Right atrium auricular region (tissue), 2 donors: ENCODE measurements around the gene MEGF8. TPM values are rescaled to one million over a fixed set of nuclear protein-coding genes. Genes with fewer than 3 reads are reported as not detected.
A peak's percentile ranks its signal among the peaks of the same experiment; 100 is the strongest.

ENCODE experiments used
- DNase-seq: peaks from one replicate; pipeline ENCODE4 v3.0.0-alpha.2; 2019; ENCODE audit warnings: low spot score
- H3K27ac ChIP-seq, 2 donors: fragments of 200-600 bp; sonication (generic); 1 replicate in 1 of 2; 2 replicates in 1 of 2; pipeline ENCODE4 v1.5.1; 2016 to 2019
- H3K27me3 ChIP-seq, 2 donors: fragments of 200-600 bp; sonication (generic); one replicate each; pipeline versions ENCODE4 v1.5.1 to v1.6.0; 2017 to 2019
- H3K36me3 ChIP-seq: fragments of 200-600 bp; sonication (generic); one replicate; pipeline ENCODE4 v1.5.1; 2016
- H3K4me1 ChIP-seq, 2 donors: fragments of 200-600 bp; sonication (generic); one replicate each; pipeline versions ENCODE4 v1.5.1 to v1.6.0; 2017 to 2019
- H3K4me3 ChIP-seq, 2 donors: fragments of 200-600 bp; sonication (generic); 1 replicate in 1 of 2; 2 replicates in 1 of 2; pipeline ENCODE4 v1.5.1; 2017 to 2019; ENCODE audit warnings: mild to moderate bottlenecking in 1 of 2, moderate library complexity in 1 of 2
- H3K9me3 ChIP-seq, 2 donors: fragments of 200-600 bp; sonication (generic); one replicate each; pipeline ENCODE4 v1.5.1; 2019
- CTCF ChIP-seq, 2 donors: fragments of 200-600 bp; sonication (generic); IDR thresholded peaks; one replicate each; pipeline ENCODE4 v1.5.1; 2019; ENCODE audit warnings: antibody characterized with exemption in 2 of 2
- total RNA-seq, 2 donors: library from RNA; depleted of rRNA; stranded (reverse); fragments of >200 nt; gene quantifications; one replicate each; pipeline ENCODE4 v1.1.0, GENCODE V29; 2016

MEGF8 gene
- total RNA-seq, 2 donors from 2014 or later: 24.3 to 31.2 TPM

DNA sequence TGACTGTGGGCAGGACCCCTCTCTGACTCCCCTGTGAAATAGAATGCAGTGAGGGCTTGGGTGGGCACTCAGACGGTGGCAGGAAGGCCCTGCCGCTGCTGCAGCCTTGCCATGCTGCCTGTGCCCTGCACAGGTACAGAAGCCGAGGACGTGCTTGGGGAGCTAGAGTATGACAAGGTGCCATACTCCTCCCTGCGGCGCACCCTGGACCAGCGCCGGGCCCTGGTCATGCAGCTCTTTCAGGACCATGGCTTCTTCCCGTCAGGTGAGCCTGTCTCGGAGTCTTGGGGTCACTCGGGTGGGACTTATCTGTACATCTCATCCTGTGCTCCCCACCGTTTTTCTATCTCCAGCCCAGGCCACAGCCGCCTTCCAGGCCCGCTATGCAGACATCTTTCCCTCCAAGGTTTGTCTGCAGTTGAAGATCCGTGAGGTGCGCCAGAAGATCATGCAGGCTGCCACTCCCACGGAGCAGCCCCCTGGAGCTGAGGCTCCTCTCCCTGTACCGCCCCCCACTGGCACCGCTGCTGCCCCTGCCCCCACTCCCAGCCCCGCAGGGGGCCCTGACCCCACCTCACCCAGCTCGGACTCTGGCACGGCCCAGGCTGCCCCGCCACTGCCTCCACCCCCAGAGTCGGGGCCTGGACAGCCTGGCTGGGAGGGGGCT, 30.8 kb upstream of the MEGF8 start:
- TF ChIP-seq CTCF (IDR thresholded peaks at IDR 0.05): no peak
- no peak for DNase-seq
- Histone ChIP-seq H3K27me3 (no peaks in the 10 kb centered on the region), H3K36me3 (peaks cover 56% of the 10 kb centered on the region), H3K4me1 (no peaks in the 10 kb centered on the region), H3K27ac (no peak overlapping the region), H3K4me3 (no peak overlapping the region), H3K9me3 (no peaks in the 10 kb centered on the region)

DNA sequence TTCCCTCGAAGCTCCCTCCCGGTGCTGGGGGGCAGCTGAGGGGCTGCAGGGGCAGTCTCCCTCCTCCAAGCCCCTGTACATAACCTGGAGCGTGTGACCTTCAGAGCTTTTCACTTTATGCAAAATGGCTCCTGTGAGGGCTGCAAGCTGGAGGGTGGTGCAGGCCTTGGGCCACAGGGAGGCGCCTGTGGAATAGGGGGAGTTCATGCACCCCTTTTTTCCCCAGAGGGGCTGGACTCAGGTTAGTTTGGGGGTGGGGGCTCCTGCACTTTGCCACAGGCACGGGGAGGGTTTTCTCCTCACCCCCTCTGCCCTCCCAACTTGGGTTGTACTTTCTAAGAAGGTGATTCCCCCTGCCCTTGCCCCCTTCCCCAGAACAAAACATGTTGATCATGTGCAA, 30.1 kb upstream of the MEGF8 start:
- no peaks in the 10 kb centered on the region for H3K27me3 ChIP-seq
- H3K9me3 ChIP-seq: no peaks in the 10 kb centered on the region
- peaks cover 49% of the 10 kb centered on the region for H3K36me3 ChIP-seq
- DNase-seq: no peak
- H3K4me1 ChIP-seq: no peaks in the 10 kb centered on the region
- no peak for TF ChIP-seq CTCF (IDR thresholded peaks at IDR 0.05)
- no peak overlapping the region for H3K27ac ChIP-seq
- H3K4me3 ChIP-seq: no peak overlapping the region

DNA sequence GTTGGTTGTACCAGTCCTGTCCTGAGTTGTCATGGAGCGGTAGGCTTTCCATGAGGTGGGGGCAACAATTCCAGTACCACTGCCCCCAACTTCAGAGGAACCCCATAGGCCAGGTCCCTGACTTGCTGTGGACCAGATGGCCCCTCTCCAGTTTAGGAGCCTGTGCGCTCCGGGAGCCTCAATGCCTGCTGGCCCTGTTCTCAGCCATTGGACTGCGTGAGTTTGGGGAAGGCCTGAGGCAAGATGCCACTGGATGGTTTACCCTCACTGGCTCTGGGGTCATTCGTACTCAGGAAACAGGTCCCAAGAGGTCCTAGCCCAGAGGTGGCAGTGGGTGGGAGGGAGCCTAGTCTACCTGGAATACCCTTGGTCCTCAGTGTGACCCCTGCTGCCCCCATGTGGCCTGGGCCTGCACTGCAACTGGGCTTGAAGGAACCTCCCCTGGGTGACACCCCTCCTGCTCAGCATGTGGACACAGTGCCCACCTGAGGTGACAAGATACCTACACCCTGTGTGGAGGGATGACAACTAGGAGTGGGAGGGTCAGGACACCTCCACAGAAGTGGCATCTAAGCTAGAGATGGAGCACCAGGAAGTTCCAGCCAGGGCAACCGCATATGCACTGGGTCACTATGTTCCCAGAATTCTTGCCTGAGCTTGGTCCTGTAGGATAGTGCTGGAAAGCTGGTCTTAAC, 29.5 kb upstream of the MEGF8 start:
- DNase-seq: peak; percentile 90
- H3K27me3 ChIP-seq: no peaks in the 10 kb centered on the region
- no peak overlapping the region for H3K4me3 ChIP-seq
- no peaks in the 10 kb centered on the region for H3K4me1 ChIP-seq
- H3K36me3 ChIP-seq: peaks cover 42% of the 10 kb centered on the region
- TF ChIP-seq CTCF (IDR thresholded peaks at IDR 0.05): peak; percentile 97 to 98
- no peak overlapping the region for H3K27ac ChIP-seq
- no peaks in the 10 kb centered on the region for H3K9me3 ChIP-seq

DNA sequence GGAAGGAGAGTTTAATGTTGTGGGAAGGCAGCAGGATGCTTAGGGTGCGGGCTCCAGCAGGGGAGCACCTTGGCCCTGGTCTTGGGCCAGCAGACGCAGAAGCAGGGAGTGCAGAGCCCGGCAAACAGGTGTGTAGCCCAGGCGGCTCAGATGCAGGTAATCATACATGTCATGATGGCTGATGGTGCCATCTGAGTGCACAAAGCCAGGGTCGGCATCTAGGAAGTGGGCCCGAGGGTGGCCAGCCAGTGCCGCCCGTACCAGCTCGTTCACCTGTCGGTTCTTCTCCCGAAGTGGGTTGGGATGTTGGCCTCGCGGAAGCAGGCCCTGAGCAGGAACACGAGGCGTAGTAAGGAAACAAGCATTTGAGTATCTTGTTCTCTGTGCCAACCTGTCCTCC, 28.4 kb upstream of the MEGF8 start:
- Histone ChIP-seq H3K27ac (no peak overlapping the region), H3K4me3 (no peak overlapping the region), H3K9me3 (no peaks in the 10 kb centered on the region), H3K4me1 (peaks cover 0 to 9% of the 10 kb centered on the region in 2 donors), H3K36me3 (peaks cover 32% of the 10 kb centered on the region), H3K27me3 (no peaks in the 10 kb centered on the region)
- DNase-seq: no peak
- no peak for TF ChIP-seq CTCF (IDR thresholded peaks at IDR 0.05)

DNA sequence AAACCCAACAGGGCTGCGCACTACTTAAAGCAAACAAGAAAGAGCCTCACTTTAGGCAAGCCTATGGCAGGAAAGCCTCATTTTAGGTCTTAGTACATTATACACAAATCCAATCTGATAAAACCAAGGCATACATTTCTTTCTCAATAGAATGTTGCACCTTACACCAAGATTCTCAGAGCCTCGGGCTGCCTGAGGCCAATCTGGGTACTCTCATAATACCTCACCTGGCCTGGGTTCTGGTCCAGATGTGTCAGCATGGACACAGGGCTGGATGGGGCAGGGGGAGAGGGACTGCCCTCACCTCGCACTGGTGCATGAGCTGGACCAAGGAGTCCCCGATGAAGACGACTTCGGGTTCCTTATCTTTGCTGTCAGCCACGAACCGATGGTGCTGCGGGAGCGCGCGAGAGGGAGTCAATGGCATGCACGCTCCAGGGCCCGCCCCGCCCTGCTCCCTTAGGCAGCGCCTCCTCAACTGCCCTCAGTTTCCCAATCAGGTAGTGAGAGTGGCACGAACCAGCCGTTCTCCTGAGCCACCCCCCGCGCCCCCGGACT, 23.7 kb upstream of the MEGF8 start, which contains the start of gene PRR19:
PRR19 (plus strand) TSS at position 487 of the 558 bp plus-strand sequence. CDS start 7,453 bp downstream, outside the sequence.
- no peak for DNase-seq
- H3K27me3 ChIP-seq: no peaks in the 10 kb centered on the region
- H3K4me1 ChIP-seq: peaks cover 0 to 13% of the 10 kb centered on the region in 2 donors
- H3K36me3 ChIP-seq: no peaks in the 10 kb centered on the region
- H3K4me3 ChIP-seq: peak within 1 kb of the TSS; percentile 42 to 62
- H3K9me3 ChIP-seq: no peaks in the 10 kb centered on the region
- peak within 1 kb of the TSS in 1 of 2 donors; percentile 53 for H3K27ac ChIP-seq
- TF ChIP-seq CTCF (IDR thresholded peaks at IDR 0.05): no peak
